Measurements from ENCODE around the gene UGT3A1.

GRCh38 chr5:35990941-35991611 is at the start of gene UGT3A1:
- TF ChIP-seq POLR2AphosphoS5 (IDR thresholded peaks at IDR 0.05; ENCODE audit: low read depth, low read length) (no peak), SIN3A (IDR thresholded peaks at IDR 0.05; ENCODE audit: borderline replicate concordance, insufficient read depth, low read length) (no peak), TAF1 (IDR thresholded peaks at IDR 0.05; ENCODE audit: borderline replicate concordance, insufficient read depth, low read length) (no peak), FOXP2 (optimal IDR thresholded peaks at IDR 0.05; ENCODE audit: borderline replicate concordance, extremely low read depth, extremely low read length, insufficient read depth) (no peak)
